NCI-H82 (cell line): ENCODE data around the gene SLC17A9.

Experiments used
- DNase-seq: peaks from one replicate; lab custom pipeline; 2025; lab: John Stamatoyannopoulos, UW

SLC17A9 gene

DNA sequence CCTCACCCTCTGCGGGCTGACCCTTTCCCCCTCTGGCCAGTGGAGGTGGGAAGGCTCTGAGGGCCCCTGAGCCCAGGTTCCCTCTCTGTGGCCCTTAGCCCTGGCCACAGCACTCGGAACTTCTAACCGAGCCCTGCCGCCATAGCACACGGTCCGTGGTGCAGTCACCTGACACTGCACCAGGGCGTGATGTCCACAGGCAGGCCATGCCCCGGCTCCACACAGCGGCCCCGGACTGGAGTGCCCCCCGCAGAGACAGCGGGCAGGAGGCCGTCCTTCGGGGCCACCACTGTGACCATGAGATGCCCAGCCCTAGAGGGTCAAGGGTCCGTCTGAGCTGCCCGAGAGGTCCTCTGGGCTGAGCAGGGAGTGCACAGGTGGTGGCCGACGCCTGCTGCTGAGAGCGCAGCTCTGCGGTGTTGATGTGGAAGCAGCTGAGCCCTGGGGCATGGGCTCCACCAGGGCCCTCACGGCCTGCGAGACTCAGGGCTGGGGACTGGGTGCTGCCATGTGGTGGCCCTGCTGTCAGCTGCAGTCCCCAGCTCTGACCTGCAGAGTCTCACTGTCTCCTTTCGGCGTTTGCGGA lies 65.4 kb downstream of the SLC17A9 start:
- DNase-seq = peak; percentile 35
